HepG2 (cell line): Measurements from ENCODE around the gene NKPD1. TPM values are rescaled to one million over a fixed set of nuclear protein-coding genes. Genes with fewer than 3 reads are reported as not detected.

Experiments used
- ATAC-seq: fragments of 200-7000 bp; cut with Tn5 transposase; 3 replicates; pipeline ENCODE4 v1.9.1; 2020; ENCODE audit warnings: mild to moderate bottlenecking, moderate library complexity
- BruUV-seq: library from RNA; stranded (reverse); fragments of 400-500 nt; replicated peaks from 2 replicates; lab custom pipeline; 2021; lab: Mats Ljungman, UMichigan
- CTCF ChIA-PET: fragments of 300-600 bp; formaldehyde crosslinking; extraction: SDS; loops from one replicate; lab custom pipeline; 2021; ENCODE audit warnings: low total read pairs, inconsistent platforms, low intra/inter-chr PET ratio; lab: Yijun Ruan, JAX
- POLR2A ChIA-PET: fragments of 350-600 bp; sonication (Branson Sonifier 250); formaldehyde crosslinking; loops from one replicate; lab custom pipeline; 2020; ENCODE audit warnings: antibody characterized with exemption, inconsistent platforms; lab: Yijun Ruan, JAX
- DNase-seq: peaks from one replicate; pipeline ENCODE4 v3.0.0-alpha.2; 2015; ENCODE audit warnings: low spot score
- FAIRE-seq: peaks from 3 replicates; lab custom pipeline; 2011; peaks lifted over from hg19 to GRCh38; lab: Jason Lieb, UNC
- H2AFZ ChIP-seq: one replicate; pipeline ENCODE4 v1.6.1; 2011; ENCODE audit warnings: low read length, inconsistent platforms
- H3K27ac ChIP-seq: fragments of 300-600 bp; 3 replicates; pipeline ENCODE4 v1.8.0; 2011; ENCODE audit warnings: mixed run types, mild to moderate bottlenecking, mixed read lengths, low read length, inconsistent platforms; ENCODE audit not compliant: insufficient read depth; ENCODE audit errors: extremely low read length
- H3K27me3 ChIP-seq, 2 experiments: fragments of 200-600 bp in 1 of 2; 2 replicates in 1 of 2; 3 replicates in 1 of 2; pipeline versions ENCODE4 v1.6.0 to v1.8.0; 2011; ENCODE audit warnings: low read length in 2 of 2, mild to moderate bottlenecking in 2 of 2, moderate library complexity in 2 of 2, inconsistent platforms in 1 of 2; ENCODE audit not compliant: insufficient read depth in 2 of 2, control insufficient read depth in 1 of 2
- H3K36me3 ChIP-seq, 2 experiments: fragments of 200-600 bp in 1 of 2; replicated peaks in 1 of 2; 2 replicates in 1 of 2; 3 replicates in 1 of 2; pipeline versions ENCODE4 v1.5.1 to v1.8.0; 2011; ENCODE audit warnings: low read length in 2 of 2, inconsistent platforms in 1 of 2; ENCODE audit not compliant: insufficient read depth in 2 of 2, control insufficient read depth in 1 of 2
- H3K4me1 ChIP-seq: 2 replicates; pipeline ENCODE4 v1.5.1; 2012; ENCODE audit warnings: low read length, inconsistent platforms; ENCODE audit not compliant: insufficient read depth
- H3K4me2 ChIP-seq: 2 replicates; pipeline ENCODE4 v1.6.0; 2011; ENCODE audit warnings: low read depth, low read length, inconsistent platforms
- H3K4me3 ChIP-seq, 3 experiments: fragments of 200-600 bp in 1 of 3; sonication (generic), shearing (Covaris generic) in 1 of 3; replicated peaks in 1 of 3; 2 replicates each; pipeline ENCODE4 v1.5.1; 2011 to 2016; ENCODE audit warnings: low read length in 3 of 3, inconsistent platforms in 2 of 3, low read depth in 2 of 3, mild to moderate bottlenecking in 2 of 3, control low read depth in 1 of 3, mixed read lengths in 1 of 3; ENCODE audit not compliant: insufficient read depth in 1 of 3
- H3K79me2 ChIP-seq: one replicate; pipeline ENCODE4 v1.6.1; 2011; ENCODE audit warnings: low read length, inconsistent platforms; ENCODE audit not compliant: insufficient read depth
- H3K9ac ChIP-seq: 2 replicates; pipeline ENCODE4 v1.6.0; 2011; ENCODE audit warnings: mild to moderate bottlenecking, low read depth, low read length, inconsistent platforms; ENCODE audit not compliant: insufficient read depth
- H3K9me3 ChIP-seq: 2 replicates; pipeline ENCODE4 v1.5.1; 2012; ENCODE audit warnings: mild to moderate bottlenecking, low read length
- H4K20me1 ChIP-seq: 2 replicates; pipeline ENCODE4 v1.6.0; 2011; ENCODE audit warnings: inconsistent platforms, mild to moderate bottlenecking, low read length, moderate library complexity; ENCODE audit not compliant: insufficient read depth
- ZSCAN12 ChIP-seq: sonication (generic); formaldehyde crosslinking; IDR thresholded peaks from 2 replicates; pipeline ENCODE4 v1.9.0; 2021; ENCODE audit warnings: mild to moderate bottlenecking, missing genetic modification reagents
- WGBS: methylation state at CpG from one replicate; pipeline ENCODE4 v1.1.6; 2017; ENCODE audit warnings: low lambda C conversion rate; 5-methylcytosine and 5-hydroxymethylcytosine counted together
- in situ Hi-C: cut with HindIII; loops from 2 replicates; pipeline ENCODE4 v1.10.0; 2017; ENCODE audit warnings: low pct_unique_long_range_greater_than_20kb; ENCODE audit not compliant: extremely low pct_ligation_motif_present
- intact Hi-C: fragments of 100-400 bp; cut with micrococcal nuclease; formaldehyde crosslinking; loops from one replicate; pipeline ENCODE4 v1.10.0; 2022; ENCODE audit not compliant: unreplicated experiment
- polyA plus RNA-seq, 8 experiments: library from polyadenylated mRNA; depleted of rRNA in 3 of 8; stranded (reverse) in 7 of 8; unstranded in 1 of 8; fragments of >200 nt; fragmentation: Illumina TruSeq in 4 of 8; extraction: Trizol in 4 of 8; gene quantifications; 2 replicates each; pipeline versions ENCODE4 v1.2.1 to v1.2.3, GENCODE V29; 2011 to 2016; ENCODE audit warnings: low read depth in 4 of 8, missing spikeins in 1 of 8, mixed read lengths in 1 of 8; ENCODE audit not compliant: insufficient read depth in 1 of 8
- total RNA-seq, 5 experiments: library from RNA; depleted of rRNA; stranded (reverse); fragments of >200 nt; fragmentation: Illumina TruSeq; extraction: Trizol; gene quantifications; 2 replicates each; pipeline ENCODE4 v1.2.3, GENCODE V29; 2016; ENCODE audit warnings: low read depth in 1 of 5
- TF ChIP-seq, protein P1 (sequence below): sonication (generic); formaldehyde crosslinking; IDR thresholded peaks from 2 replicates; pipeline ENCODE4 v1.5.1; 2020; ENCODE audit warnings: mild to moderate bottlenecking, missing genetic modification reagents, moderate library complexity

NKPD1 gene
- total and polyA plus RNA-seq, 2 of the 13 experiments (the other 11 are each of a cell fraction or from before 2014, with no cell fraction given) = 0.03 TPM; not detected in 1

DNA sequence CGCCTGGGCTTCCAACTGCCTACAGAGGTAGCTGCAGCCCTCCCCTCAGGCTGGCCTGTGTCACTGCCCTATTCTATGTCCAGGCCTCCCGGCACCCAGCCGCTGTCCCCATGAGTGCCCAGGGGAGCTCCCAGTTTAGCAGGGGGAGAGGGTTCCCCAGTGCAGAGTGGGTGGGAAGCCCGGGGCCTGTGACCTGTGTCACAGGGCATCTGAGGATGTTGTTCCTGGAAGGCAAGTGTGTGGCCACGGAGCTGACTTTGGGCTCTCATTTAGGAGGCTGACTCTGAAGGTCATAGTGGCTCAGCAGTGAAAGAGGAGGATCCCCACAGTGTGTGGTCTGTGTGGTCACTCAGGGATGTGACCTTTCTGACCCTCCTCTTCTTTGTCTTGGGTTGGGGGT lies 42.7 kb downstream of the NKPD1 start:
- in situ Hi-C loops = no loop called here
- CTCF ChIA-PET = no interaction called here
- FAIRE-seq = no peak

More for the DNA sequence above, 42.7 kb downstream of the NKPD1 start:
- Histone ChIP-seq H2AFZ (no peak overlapping the region), H3K4me3 (no peak overlapping the region), H3K9ac (no peak overlapping the region), H3K27ac (no peak overlapping the region), H3K4me1 (peaks cover 23% of the 10 kb centered on the region), H3K79me2 (peaks cover 71% of the 10 kb centered on the region), H3K4me2 (no peak overlapping the region), H3K27me3 (no peaks in the 10 kb centered on the region)
- no peak for DNase-seq
- no TSS peak for BruUV-seq
- 92% methylated on average over 5 of the region's 5 CpGs for WGBS
- TF ChIP-seq ZSCAN12 (CRISPR knock-in tag) = no peak
- TF ChIP-seq, protein P1, sequence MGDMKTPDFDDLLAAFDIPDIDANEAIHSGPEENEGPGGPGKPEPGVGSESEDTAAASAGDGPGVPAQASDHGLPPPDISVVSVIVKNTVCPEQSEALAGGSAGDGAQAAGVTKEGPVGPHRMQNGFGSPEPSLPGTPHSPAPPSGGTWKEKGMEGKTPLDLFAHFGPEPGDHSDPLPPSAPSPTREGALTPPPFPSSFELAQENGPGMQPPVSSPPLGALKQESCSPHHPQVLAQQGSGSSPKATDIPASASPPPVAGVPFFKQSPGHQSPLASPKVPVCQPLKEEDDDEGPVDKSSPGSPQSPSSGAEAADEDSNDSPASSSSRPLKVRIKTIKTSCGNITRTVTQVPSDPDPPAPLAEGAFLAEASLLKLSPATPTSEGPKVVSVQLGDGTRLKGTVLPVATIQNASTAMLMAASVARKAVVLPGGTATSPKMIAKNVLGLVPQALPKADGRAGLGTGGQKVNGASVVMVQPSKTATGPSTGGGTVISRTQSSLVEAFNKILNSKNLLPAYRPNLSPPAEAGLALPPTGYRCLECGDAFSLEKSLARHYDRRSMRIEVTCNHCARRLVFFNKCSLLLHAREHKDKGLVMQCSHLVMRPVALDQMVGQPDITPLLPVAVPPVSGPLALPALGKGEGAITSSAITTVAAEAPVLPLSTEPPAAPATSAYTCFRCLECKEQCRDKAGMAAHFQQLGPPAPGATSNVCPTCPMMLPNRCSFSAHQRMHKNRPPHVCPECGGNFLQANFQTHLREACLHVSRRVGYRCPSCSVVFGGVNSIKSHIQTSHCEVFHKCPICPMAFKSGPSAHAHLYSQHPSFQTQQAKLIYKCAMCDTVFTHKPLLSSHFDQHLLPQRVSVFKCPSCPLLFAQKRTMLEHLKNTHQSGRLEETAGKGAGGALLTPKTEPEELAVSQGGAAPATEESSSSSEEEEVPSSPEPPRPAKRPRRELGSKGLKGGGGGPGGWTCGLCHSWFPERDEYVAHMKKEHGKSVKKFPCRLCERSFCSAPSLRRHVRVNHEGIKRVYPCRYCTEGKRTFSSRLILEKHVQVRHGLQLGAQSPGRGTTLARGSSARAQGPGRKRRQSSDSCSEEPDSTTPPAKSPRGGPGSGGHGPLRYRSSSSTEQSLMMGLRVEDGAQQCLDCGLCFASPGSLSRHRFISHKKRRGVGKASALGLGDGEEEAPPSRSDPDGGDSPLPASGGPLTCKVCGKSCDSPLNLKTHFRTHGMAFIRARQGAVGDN (CRISPR knock-in tag) = 0 out of 2 replicates have a peak, but pooled peaks have one; percentile 17
- TF ChIP-seq, all 625 proteins: peak for 1
- ATAC-seq = no peak; the same call in 2 of the 3 replicates
- intact Hi-C loops = no loop called here
- POLR2A ChIA-PET = interaction anchor here (1.1 kb wide), 1 partner anchor 19 kb away, joined by 3 read pairs; no protein-coding TSS in a partner anchor
- peaks cover under 1 to 2% of the 10 kb centered on the region in 2 experiments; a peak in 3 of 5 replicates for H3K36me3 ChIP-seq
- peaks cover 15% of the 10 kb centered on the region for H4K20me1 ChIP-seq
- no peaks in the 10 kb centered on the region for H3K9me3 ChIP-seq
